22Rv1 (cell line): ENCODE measurements around the gene MBNL2.

ENCODE experiments used
- H3K27ac ChIP-seq: fragments of 450-650 bp; 2 replicates; pipeline ENCODE4 v1.5.1; 2017
- ZFX ChIP-seq: fragments of 450-650 bp; IDR thresholded peaks from 2 replicates; pipeline ENCODE4 v1.6.1; 2017; ENCODE audit warnings: antibody characterized with exemption, borderline replicate concordance
- TF ChIP-seq, protein P1 (sequence below): fragments of 450-650 bp; IDR thresholded peaks from 2 replicates; pipeline ENCODE4 v1.5.1; 2017; ENCODE audit warnings: mild to moderate bottlenecking

The MBNL2 gene

GRCh38 chr13:97188207-97188606 is 33.9 kb upstream of the MBNL2 start:
- no peak for TF ChIP-seq ZFX
- TF ChIP-seq, protein P1, sequence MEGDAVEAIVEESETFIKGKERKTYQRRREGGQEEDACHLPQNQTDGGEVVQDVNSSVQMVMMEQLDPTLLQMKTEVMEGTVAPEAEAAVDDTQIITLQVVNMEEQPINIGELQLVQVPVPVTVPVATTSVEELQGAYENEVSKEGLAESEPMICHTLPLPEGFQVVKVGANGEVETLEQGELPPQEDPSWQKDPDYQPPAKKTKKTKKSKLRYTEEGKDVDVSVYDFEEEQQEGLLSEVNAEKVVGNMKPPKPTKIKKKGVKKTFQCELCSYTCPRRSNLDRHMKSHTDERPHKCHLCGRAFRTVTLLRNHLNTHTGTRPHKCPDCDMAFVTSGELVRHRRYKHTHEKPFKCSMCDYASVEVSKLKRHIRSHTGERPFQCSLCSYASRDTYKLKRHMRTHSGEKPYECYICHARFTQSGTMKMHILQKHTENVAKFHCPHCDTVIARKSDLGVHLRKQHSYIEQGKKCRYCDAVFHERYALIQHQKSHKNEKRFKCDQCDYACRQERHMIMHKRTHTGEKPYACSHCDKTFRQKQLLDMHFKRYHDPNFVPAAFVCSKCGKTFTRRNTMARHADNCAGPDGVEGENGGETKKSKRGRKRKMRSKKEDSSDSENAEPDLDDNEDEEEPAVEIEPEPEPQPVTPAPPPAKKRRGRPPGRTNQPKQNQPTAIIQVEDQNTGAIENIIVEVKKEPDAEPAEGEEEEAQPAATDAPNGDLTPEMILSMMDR, result no peak
- H3K27ac ChIP-seq, result no peak overlapping the region

DNA sequence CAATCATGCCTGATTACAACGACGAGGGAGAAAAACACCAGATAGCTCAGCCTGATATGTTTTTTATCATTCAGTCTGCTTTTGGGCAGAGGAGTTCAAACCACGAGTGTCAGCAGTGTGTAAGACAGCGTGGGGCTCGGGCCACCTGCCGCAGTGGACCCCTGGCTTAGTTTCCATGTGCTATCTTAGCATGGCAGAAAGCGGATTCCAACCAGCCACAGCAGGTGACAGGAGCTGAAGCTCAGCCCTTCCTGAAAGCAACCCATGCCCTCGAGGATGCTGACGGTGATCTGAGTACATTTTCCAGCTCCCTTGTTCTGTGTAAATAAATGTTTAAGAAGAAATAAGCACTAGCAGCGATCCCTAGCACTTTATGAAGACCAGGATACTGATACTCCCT is 32.2 kb upstream of the MBNL2 start:
- no peak for TF ChIP-seq ZFX
- TF ChIP-seq, protein P1, result no peak
- no peak overlapping the region for H3K27ac ChIP-seq

- H3K27ac ChIP-seq, result no peak overlapping the region
- TF ChIP-seq ZFX, result no peak
- TF ChIP-seq, protein P1, result no peak
Measured at GRCh38 chr13:97191142-97191541, 31.0 kb upstream of the MBNL2 start.

DNA sequence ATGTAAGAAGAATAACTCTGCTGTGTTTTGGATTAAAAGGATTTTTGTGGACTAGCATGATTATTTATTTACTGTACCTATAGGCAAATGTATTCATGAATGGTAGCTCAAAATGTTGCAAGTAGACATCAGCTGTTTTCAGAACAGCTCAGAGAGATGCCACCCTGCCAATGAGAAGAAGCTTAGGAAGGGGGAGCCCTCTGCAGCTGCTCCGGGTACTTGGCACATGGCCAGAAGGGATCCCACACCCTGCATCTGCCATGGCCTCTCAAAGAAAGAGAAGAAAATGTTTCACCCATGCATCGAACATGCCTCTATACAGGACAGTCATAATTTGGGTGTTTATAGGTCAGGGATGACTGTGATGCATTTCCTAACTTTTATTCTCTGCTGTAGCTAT is 30.5 kb upstream of the MBNL2 start:
- TF ChIP-seq, protein P1, result no peak
- no peak for TF ChIP-seq ZFX
- H3K27ac ChIP-seq, result no peak overlapping the region

DNA sequence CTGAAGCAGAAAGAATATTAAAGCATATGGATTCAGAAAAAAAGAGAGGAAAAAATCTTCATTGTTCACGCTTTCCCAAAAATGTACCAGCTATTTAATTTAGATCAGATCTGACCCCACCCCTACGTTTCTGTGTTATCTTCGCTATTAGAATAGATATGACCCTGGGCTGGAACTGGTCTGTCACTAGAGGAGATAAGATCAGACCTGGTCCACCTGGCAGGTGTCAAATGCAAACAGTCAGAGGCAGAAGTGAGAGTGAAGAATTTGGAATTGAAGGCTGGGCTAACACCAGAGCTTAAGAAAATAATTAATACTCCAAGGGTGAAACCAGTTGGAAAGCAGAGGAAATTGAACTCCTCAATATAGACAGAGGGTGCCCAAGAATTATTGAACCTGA is 30.0 kb upstream of the MBNL2 start:
- TF ChIP-seq, protein P1, result no peak
- no peak for TF ChIP-seq ZFX

GRCh38 chr13:97193577-97193976 is 28.6 kb upstream of the MBNL2 start:
- H3K27ac ChIP-seq, result no peak overlapping the region
- TF ChIP-seq, protein P1, result no peak
- no peak for TF ChIP-seq ZFX

More for the DNA sequence above, 30.0 kb upstream of the MBNL2 start:
- no peak overlapping the region for H3K27ac ChIP-seq

DNA sequence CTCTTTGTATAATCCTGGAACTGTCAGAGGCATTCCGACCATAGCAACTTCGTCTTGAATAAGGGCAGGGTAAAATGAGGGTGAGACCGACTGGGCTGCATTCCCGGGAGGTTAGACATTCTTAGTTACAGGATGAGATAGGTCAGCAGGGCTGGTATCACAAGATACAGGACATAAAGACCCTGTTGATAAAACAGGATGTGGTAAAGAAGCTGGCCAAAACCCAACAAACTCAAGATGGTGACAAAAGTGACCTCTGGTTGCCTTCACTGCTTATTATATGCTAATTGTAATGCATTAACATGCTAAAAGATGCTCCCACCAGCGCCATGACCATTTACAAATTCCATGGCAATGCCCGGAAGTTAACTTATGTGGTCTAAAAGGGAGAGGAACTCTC is 27.7 kb upstream of the MBNL2 start:
- no peak overlapping the region for H3K27ac ChIP-seq
- TF ChIP-seq ZFX, result no peak
- TF ChIP-seq, protein P1, result no peak
